ENCODE measurements around the gene PTPRN2.
A peak's percentile ranks its signal among the peaks of the same experiment; 100 is the strongest.
"Not testable (repeated sequence)": the region's sequence is repeated elsewhere in the genome, so short reads cannot be mapped to it uniquely, and the experiment has no call there.

PTPRN2 gene

GRCh38 chr7:158357106-158357897 lies 230.3 kb downstream of the PTPRN2 start:
- no peak overlapping the region for H3K27ac ChIP-seq
- TF ChIP-seq CTCF (IDR thresholded peaks at IDR 0.05): no peak
- DNase-seq (ENCODE audit: low spot score): no peak
- no peak overlapping the region for H3K4me3 ChIP-seq

DNA sequence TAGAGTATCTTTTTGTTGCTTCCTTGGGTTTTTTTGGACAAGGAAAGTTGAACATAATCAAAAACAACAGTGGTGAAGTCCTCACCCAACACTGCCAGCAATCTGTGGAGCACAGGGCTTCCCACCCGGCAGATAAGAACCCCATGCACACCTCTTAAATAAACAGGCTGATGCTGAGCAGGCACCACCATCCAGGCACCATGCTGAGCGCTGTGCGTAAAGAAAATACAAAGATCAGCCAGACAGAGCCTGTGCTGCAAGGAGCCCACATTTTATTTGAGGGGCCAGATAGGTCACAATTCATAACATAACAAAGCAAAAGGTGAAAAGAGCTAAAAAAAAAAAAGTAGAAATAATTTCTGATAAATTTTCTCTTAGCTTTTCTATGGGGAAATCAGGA lies 231.2 kb downstream of the PTPRN2 start:
- H3K27ac ChIP-seq: no peak overlapping the region
- no peak for DNase-seq (ENCODE audit: low spot score)
- TF ChIP-seq CTCF (IDR thresholded peaks at IDR 0.05): no peak

DNA sequence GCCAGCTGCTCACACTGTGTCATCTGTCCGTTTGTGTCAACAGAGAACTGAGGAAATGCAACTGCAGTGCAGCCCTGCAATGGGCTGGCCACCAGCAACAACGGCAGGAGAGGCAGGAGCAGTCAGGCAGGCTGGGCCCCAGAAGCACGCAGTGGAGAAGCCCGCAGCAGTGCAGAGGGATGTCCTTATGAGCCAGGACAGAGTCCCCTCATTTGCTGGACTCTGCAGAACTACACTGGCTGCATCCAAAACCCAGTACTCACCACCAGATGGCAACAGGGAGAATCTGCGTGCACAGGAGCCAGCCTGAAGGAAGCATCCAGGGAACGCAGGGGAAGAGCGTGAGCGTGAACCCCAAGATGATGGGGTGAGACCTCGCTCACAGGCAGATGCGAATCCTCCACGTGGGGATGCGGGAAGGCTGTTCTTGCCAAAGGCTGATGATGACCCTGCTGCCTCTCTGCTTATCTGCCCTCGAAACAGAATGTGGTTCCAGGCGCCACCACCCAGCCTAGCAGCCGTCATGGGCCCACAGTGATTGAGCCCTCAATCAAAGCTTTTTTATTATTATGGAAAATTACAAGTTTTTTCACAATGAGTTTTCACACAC lies 232.1 kb downstream of the PTPRN2 start:
- no peak for TF ChIP-seq CTCF (IDR thresholded peaks at IDR 0.05)
- DNase-seq (ENCODE audit: low spot score): peak; percentile 17

More for the DNA sequence above, 231.2 kb downstream of the PTPRN2 start:
- no peak overlapping the region for H3K4me3 ChIP-seq

GRCh38 chr7:158354861-158355260 lies 232.8 kb downstream of the PTPRN2 start:
- DNase-seq (ENCODE audit: low spot score): no peak
- no peak for TF ChIP-seq CTCF (IDR thresholded peaks at IDR 0.05)
- Histone ChIP-seq H3K27ac (no peak overlapping the region), H3K4me3 (no peak overlapping the region)

More for the DNA sequence above, 232.1 kb downstream of the PTPRN2 start:
- H3K4me3 ChIP-seq: no peak overlapping the region
- no peak overlapping the region for H3K27ac ChIP-seq

- H3K27ac ChIP-seq: no peak overlapping the region
- peak; percentile 38 for DNase-seq (ENCODE audit: low spot score)
- no peak for TF ChIP-seq CTCF (IDR thresholded peaks at IDR 0.05)
- H3K4me3 ChIP-seq: no peak overlapping the region
Measured at GRCh38 chr7:158353606-158354570, 233.7 kb downstream of the PTPRN2 start.

DNA sequence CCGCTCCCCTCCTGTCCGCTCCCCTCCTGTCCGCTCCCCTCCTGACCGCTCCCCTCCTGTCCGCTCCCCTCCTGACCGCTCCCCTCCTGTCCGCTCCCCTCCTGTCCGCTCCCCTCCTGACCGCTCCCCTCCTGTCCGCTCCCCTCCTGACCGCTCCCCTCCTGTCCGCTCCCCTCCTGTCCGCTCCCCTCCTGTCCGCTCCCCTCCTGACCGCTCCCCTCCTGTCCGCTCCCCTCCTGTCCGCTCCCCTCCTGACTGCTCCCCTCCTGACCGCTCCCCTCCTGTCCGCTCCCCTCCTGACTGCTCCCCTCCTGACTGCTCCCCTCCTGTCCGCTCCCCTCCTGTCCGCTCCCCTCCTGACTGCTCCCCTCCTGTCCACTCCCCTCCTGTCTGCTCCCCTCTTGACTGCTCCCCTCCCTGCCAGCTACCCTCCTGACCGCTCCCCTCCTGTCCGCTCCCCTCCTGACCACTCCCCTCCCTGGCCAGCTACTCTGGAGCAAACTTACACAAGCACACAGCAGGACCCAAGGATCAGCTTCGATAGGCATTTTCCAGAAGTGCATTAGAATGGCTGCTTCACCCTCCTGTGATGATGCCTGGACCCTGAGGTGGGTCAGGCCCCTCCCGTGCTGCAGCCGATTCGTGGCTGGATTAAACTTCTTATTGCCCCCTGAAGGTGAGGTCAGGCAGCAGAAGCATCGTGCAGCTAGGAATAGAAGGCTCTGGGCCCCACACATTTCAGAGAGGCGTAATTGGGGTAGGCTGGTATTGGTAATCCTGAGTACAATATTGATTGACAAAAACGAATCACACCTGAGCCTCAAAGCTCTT lies 235.5 kb downstream of the PTPRN2 start:
- not testable (repeated sequence) for H3K4me3 ChIP-seq
- peak; percentile 29 for DNase-seq (ENCODE audit: low spot score)

More for the DNA sequence above, 235.5 kb downstream of the PTPRN2 start:
- not testable (repeated sequence) for H3K27ac ChIP-seq
